ENCODE results near the gene RCAN1.

DNA sequence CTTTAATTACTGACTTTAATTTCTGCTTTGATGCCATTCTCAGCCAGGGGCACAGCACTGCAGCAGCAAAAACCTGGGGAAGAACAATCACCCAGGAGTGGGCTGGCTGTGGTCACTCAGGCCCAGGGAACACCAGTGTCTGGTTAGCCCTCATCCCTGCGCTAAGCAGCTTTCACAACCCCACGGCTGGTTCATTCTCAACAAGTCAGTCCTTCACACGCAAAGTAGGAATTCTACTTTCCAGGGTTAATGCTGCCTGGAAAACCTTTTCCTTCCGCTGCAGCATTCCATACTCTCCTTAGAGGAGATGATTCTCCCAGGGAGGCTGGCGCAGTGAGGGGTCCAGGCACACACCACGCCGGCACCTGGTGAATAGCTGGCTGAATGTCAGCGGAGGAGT, 78.6 kb downstream of the RCAN1 start:
- TF ChIP-seq JUN (IDR thresholded peaks at IDR 0.05; ENCODE audit: low read depth, low read length) = no peak
- TF ChIP-seq, protein P1, sequence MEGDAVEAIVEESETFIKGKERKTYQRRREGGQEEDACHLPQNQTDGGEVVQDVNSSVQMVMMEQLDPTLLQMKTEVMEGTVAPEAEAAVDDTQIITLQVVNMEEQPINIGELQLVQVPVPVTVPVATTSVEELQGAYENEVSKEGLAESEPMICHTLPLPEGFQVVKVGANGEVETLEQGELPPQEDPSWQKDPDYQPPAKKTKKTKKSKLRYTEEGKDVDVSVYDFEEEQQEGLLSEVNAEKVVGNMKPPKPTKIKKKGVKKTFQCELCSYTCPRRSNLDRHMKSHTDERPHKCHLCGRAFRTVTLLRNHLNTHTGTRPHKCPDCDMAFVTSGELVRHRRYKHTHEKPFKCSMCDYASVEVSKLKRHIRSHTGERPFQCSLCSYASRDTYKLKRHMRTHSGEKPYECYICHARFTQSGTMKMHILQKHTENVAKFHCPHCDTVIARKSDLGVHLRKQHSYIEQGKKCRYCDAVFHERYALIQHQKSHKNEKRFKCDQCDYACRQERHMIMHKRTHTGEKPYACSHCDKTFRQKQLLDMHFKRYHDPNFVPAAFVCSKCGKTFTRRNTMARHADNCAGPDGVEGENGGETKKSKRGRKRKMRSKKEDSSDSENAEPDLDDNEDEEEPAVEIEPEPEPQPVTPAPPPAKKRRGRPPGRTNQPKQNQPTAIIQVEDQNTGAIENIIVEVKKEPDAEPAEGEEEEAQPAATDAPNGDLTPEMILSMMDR (IDR thresholded peaks at IDR 0.05; ENCODE audit: control extremely low read depth in 1 of 3, insufficient read depth in 1 of 3, low read depth in 1 of 3, low read length in 3 of 3) = no peak
